GM18909 (cell line): ENCODE results near the gene NXPH2.
A peak's percentile ranks its signal among the peaks of the same experiment; 100 is the strongest.

Experiments used
- ATAC-seq: cut with Tn5 transposase; IDR thresholded peaks from one replicate; pipeline ENCODE4 v1.9.1; 2021; ENCODE audit warnings: mild to moderate bottlenecking; ENCODE audit not compliant: unreplicated experiment, poor library complexity

The NXPH2 gene

DNA sequence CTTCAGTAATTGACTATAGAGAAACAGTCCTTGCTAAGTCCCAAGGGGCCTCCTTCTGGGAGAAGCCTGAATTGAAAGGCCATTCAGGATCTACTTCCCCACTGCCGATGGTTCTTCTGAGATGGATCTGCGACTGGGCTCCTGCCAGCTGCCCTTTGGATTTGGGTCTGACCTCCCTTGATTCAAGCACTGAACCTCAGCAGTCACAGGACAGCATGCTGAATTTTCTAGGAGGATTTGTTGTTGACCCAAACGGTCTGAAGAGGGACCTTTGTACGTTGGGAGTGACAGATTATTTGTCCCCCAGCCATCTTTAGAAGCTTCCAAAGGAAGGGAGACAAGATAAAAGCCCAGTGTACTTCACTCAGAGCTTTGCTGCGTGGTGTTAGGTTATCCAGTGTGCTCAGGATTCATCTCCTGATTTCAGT, 67.1 kb downstream of the NXPH2 start:
- ATAC-seq, result no peak

- ATAC-seq, result peak; percentile 95
These were observed 67.8 kb downstream of the NXPH2 start for GRCh38 chr2:138712212-138712979.

- peak; percentile 75 for ATAC-seq
These were observed 68.4 kb downstream of the NXPH2 start for GRCh38 chr2:138711812-138712211.

DNA sequence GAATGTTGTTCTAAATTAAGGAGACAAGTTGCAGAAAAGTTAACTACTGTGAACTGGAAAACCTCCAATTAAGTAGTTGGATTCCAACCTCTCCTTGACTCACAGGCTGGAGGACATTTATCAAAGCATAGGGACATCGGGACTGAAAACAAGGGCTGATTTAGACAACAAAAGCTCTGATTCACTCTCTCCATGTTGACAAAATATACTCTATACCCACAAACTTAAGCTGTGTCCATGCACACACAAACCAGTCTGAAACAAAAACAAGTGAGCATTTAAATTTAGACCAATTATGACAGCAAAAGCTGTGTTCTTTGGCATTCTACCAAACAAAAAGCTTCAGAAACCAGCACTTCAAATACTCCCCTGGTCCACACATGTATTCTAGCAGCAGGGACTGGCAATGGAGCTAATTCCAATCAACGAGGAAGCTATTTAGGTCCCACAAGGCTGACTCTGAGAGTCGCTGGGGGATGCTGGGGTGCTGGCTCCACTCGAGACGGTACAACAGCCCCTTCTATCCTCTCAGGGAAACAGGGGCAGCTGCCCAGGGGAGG, 71.4 kb downstream of the NXPH2 start:
- ATAC-seq, result no peak

GRCh38 chr2:138707392-138708074, 72.7 kb downstream of the NXPH2 start:
- no peak for ATAC-seq

- ATAC-seq, result no peak
These were observed 76.9 kb downstream of the NXPH2 start for GRCh38 chr2:138703242-138703641.

- no peak for ATAC-seq
These were observed 79.5 kb downstream of the NXPH2 start for GRCh38 chr2:138700716-138701115.

- ATAC-seq, result no peak
These were observed 80.8 kb downstream of the NXPH2 start for GRCh38 chr2:138699421-138699820.

DNA sequence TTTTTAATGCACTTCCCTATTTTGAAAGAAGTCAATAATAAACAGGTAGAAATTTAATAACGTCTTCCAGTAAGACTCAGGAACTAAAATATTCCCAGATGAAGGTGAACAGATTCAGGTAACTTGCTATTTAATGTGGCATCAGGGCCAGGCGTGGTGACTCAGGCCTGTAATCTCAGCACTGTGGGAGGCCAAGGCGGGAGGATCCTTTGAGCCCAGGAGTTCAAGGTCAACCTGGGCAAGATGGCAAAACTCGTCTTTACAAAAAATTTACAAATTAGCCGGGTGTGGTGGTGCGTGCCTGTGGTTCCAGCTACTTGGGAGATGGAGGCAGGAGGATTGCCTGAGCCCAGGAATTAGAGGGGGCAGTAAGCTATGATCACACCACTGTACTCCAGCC, 81.8 kb downstream of the NXPH2 start:
- ATAC-seq, result no peak

- ATAC-seq, result no peak
These were observed 88.5 kb downstream of the NXPH2 start for GRCh38 chr2:138691667-138692066.

- peak; percentile 88 for ATAC-seq
These were observed 90.5 kb downstream of the NXPH2 start for GRCh38 chr2:138689705-138690104.

DNA sequence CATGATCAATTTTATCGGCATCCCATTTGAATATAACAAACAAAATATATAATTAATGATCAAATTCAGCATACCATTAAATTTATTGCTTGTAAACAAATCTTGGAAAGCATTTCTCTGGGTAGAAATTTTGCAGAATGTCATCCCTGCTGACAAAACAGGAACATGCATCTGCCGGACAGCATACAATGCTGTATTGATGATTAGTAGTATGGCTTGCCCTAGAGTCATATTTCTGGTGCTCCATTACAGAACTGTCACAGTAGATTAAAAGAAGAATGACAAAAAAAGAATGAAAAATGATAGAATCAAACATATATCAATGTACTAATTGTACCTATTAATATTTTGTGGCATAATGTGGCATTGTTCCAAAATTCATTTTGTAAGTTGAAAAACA, 98.0 kb downstream of the NXPH2 start:
- no peak for ATAC-seq

GRCh38 chr2:138677221-138677620, 103.0 kb downstream of the NXPH2 start:
- no peak for ATAC-seq

DNA sequence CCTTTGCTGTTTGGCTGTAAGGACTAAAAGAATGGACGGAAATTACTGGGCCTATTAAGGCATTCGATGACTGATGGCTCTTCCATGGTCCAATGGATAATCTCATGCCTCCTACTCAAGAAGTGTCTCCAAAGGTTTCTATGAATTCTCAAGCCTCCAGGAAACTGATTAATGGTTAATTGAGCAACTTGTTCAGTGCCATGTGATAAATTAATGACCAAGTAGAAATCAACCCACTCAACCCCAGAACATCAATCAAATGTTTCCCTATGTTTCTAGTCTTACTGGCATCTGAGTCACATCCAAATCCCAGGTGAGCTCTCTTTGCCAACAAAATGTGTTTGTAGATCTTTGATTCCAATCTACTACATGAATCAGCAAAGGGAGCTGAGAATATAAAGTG, 103.6 kb downstream of the NXPH2 start:
- no peak for ATAC-seq

DNA sequence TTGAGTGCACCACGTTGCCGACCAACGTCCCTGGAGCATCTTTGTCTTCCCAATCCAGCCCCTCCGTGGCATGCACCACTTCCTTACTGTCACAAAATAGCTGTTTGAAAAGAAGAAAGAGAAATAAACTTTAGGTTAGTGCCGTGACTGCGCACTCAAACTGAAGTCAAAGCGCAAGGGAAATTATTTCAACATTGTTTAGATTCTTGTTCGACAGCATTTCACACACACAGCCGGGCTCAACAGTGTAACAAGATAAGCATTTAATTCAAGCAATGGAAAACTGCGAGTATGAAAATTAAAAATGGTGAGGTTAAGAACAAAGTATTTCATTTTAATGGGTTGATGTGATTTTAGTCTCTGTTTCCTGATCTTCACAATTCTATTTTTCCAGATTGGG, 108.6 kb downstream of the NXPH2 start:
- no peak for ATAC-seq

- no peak for ATAC-seq
These were observed 109.5 kb downstream of the NXPH2 start for GRCh38 chr2:138670734-138671133.

GRCh38 chr2:138665937-138666336, 114.3 kb downstream of the NXPH2 start:
- ATAC-seq, result no peak

DNA sequence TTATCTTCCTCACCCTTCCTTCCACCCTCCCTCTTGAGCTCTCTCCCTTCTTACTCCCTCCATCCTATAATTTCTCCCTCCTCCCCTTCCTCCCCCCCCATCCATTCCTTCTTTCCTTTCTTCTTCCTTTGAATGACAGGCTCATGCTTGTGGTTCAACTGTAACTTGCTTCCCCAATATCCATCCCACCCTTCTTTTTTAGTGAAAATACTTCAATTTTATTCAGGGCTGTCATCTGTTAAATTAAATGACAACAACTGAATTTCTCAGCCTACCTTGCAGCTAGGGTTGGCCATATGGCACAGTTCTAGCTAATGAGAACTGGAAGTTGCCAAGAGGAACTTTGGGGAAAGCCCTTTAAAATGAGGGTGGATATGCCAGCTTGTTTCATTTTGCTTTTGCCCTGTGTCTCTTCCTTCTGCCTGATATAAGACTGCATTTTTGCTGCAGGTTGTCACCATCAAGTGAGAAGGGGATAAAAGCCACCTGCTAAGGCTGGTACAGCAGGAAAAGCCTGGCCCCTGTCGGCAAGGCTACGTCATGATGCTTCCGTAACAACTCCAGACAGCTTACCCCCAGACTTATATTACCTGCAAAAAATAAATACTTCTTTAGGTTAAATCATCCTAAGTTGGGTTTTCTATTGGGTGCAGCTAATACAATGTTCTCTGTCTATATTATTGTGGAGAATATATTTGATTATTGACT, 121.8 kb downstream of the NXPH2 start:
- ATAC-seq, result no peak

DNA sequence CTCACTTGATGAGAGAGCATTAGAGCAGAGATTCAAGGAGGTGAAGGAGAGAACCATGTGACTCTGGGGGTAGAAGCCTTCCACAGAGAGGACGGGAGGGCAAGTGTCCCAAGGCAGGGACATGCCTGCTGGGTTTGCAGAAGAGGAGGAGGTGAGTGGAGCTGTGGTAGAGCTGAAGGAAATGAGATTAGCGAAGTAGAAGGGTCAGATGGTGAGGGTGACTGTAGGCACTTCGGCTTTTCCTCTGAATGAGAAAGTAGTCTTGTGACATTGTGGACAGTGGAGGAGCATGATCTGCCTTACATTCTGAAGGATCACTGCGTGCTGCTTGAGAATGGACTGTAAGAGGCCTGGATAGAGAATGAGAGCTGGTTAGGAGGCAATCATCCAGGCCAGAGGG, 126.0 kb downstream of the NXPH2 start:
- ATAC-seq, result no peak

GRCh38 chr2:138652378-138652777, 127.8 kb downstream of the NXPH2 start:
- ATAC-seq, result no peak

DNA sequence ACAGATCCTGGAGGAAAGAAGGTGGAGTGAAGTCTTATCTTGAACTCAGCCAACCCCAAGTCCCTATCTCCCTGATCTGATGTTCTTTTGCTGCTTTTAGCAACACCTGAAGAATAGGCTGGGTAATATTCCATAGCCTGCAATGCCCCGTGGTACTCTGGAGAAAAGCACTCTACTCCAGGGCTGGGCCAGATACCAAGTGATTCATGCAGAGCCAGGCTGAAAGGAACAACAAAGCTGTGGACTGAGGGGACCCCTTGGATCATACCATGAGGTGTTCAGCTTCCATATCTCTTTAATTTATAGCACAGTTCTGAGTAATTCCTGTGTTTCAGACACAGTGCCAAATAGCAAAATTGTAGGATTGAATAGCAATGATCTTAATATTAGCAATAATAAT, 130.6 kb downstream of the NXPH2 start:
- ATAC-seq, result no peak
